Neutrophil (primary cell): Measurements from ENCODE around the gene SMYD3.

ENCODE experiments used
- H3K27ac ChIP-seq: fragments of 200-600 bp; sonication (generic); 2 replicates; pipeline ENCODE4 v1.5.1; 2016; ENCODE audit warnings: mild to moderate bottlenecking, moderate library complexity
- H3K27me3 ChIP-seq: fragments of 200-600 bp; sonication (generic); 2 replicates; pipeline ENCODE4 v1.6.0; 2016; ENCODE audit warnings: mild to moderate bottlenecking
- H3K36me3 ChIP-seq: fragments of 200-600 bp; sonication (generic); 2 replicates; pipeline ENCODE4 v1.5.1; 2017
- H3K4me1 ChIP-seq, 2 experiments: fragments of 200-600 bp in 1 of 2; sonication (generic) in 1 of 2; 1 replicate in 1 of 2; 2 replicates in 1 of 2; pipeline versions ENCODE4 v1.5.1 to v1.6.1; 2013 to 2016; ENCODE audit warnings: low read depth in 1 of 2, low read length in 1 of 2, mild to moderate bottlenecking in 1 of 2, moderate library complexity in 1 of 2; ENCODE audit not compliant: control insufficient read depth in 1 of 2, insufficient read depth in 1 of 2
- H3K4me3 ChIP-seq, 2 experiments: fragments of 200-600 bp in 1 of 2; sonication (generic) in 1 of 2; 1 replicate in 1 of 2; 2 replicates in 1 of 2; pipeline ENCODE4 v1.5.1; 2013 to 2016; ENCODE audit warnings: low read depth in 1 of 2, low read length in 1 of 2, mild to moderate bottlenecking in 1 of 2, moderate library complexity in 1 of 2
- H3K9me3 ChIP-seq: fragments of 200-600 bp; sonication (generic); 2 replicates; pipeline ENCODE4 v1.5.1; 2016
- CTCF ChIP-seq: fragments of 200-600 bp; sonication (generic); IDR thresholded peaks from 2 replicates; pipeline ENCODE4 v1.5.1; 2016; ENCODE audit warnings: antibody characterized with exemption

SMYD3 gene

GRCh38 chr1:246417813-246418564, 89.1 kb downstream of the SMYD3 start:
- H3K9me3 ChIP-seq, result peaks cover 4% of the 10 kb centered on the region
- TF ChIP-seq CTCF, result no peak
- H3K27me3 ChIP-seq, result no peaks in the 10 kb centered on the region
- H3K4me3 ChIP-seq, result no peak overlapping the region
- no peaks in the 10 kb centered on the region for H3K36me3 ChIP-seq
- H3K27ac ChIP-seq, result no peak overlapping the region
- H3K4me1 ChIP-seq, result no peaks in the 10 kb centered on the region

- Histone ChIP-seq H3K27me3 (no peaks in the 10 kb centered on the region), H3K36me3 (no peaks in the 10 kb centered on the region), H3K4me3 (no peak overlapping the region), H3K4me1 (no peaks in the 10 kb centered on the region), H3K9me3 (peaks cover 4% of the 10 kb centered on the region), H3K27ac (no peak overlapping the region)
- no peak for TF ChIP-seq CTCF
These were observed 89.8 kb downstream of the SMYD3 start for GRCh38 chr1:246417152-246417812.

- no peaks in the 10 kb centered on the region for H3K36me3 ChIP-seq
- H3K4me3 ChIP-seq, result no peak overlapping the region
- H3K4me1 ChIP-seq, result no peaks in the 10 kb centered on the region
- peaks cover 4% of the 10 kb centered on the region for H3K9me3 ChIP-seq
- H3K27ac ChIP-seq, result no peak overlapping the region
- TF ChIP-seq CTCF, result no peak
- H3K27me3 ChIP-seq, result no peaks in the 10 kb centered on the region
These were observed 90.8 kb downstream of the SMYD3 start for GRCh38 chr1:246416261-246416660.

GRCh38 chr1:246415028-246415427, 92.1 kb downstream of the SMYD3 start:
- Histone ChIP-seq H3K27me3 (no peaks in the 10 kb centered on the region), H3K9me3 (peaks cover 4% of the 10 kb centered on the region), H3K27ac (no peak overlapping the region), H3K4me3 (no peak overlapping the region), H3K36me3 (no peaks in the 10 kb centered on the region), H3K4me1 (no peaks in the 10 kb centered on the region)
- no peak for TF ChIP-seq CTCF

- Histone ChIP-seq H3K27ac (no peak overlapping the region), H3K27me3 (no peaks in the 10 kb centered on the region), H3K9me3 (no peaks in the 10 kb centered on the region), H3K36me3 (no peaks in the 10 kb centered on the region), H3K4me3 (no peak overlapping the region), H3K4me1 (no peaks in the 10 kb centered on the region)
- TF ChIP-seq CTCF, result no peak
These were observed 93.6 kb downstream of the SMYD3 start for GRCh38 chr1:246413430-246413829.
